HS-5 (cell line): ENCODE results near the gene HMSD.

Experiments
- DNase-seq: peaks from one replicate; pipeline ENCODE4 v3.0.0-alpha.2; 2012; ENCODE audit warnings: low read depth

HMSD gene

GRCh38 chr18:63956755-63957154 is 7.7 kb downstream of the HMSD start:
- no peak for DNase-seq

DNA sequence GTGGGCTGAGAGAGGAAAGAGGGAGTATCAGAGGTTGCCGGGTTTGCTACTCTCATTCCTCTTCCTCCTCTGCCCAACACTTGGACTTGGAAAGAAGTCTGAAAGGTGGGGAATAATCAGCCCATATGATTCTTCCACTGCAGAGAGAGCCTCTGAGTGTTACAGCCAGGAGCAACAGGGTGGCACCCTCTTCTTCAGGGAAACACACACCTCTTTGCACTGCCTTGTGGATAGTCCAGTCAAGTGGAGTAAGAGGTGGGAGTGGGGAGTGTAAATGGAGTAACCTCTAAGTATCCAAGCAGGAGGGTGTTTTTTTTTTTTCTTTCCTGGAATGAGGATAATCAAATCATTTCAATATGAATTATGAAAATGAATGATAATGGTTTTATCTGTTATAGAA is 11.8 kb downstream of the HMSD start:
- DNase-seq = no peak

- no peak for DNase-seq
Observed at GRCh38 chr18:63961435-63961980, 12.4 kb downstream of the HMSD start.

DNA sequence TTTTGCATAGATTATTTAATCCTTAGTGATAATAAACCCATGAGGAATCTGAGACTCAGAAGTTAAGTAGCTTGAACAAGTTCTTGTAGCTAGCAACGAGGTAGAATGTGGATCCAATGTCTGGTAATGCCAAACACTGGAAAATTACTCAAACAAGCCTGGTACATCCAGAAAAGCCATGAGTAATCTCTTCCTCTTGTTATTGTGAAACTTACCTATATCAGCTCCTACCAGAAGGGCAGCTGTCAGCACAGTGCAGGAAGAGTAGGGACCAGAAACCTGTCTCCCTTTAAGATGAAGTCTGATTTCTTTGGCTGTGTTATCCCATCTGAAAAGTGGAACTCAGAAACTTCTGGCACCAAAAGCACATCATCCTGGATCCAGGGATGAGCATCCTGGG is 13.0 kb downstream of the HMSD start:
- DNase-seq = no peak

- DNase-seq = no peak
Observed at GRCh38 chr18:63963615-63964256, 14.6 kb downstream of the HMSD start.

DNA sequence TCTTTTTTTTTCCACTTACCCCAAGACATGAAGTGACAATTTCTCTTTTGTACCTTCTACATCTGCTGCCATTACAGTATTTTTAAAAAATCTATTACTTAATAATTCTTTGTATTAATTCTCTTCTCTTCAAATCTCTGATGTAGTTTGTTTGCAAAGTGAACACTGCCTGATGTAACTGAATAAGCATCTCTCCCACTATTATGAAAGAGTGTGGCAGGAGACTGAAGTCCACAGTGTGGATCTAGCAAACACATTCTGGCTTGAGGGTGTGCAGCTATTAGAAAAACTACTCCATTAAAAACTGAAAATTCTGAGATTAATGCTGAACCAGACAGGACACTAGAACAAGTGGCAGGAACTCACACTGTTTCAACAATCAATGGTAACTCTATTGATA is 15.8 kb downstream of the HMSD start:
- no peak for DNase-seq

DNA sequence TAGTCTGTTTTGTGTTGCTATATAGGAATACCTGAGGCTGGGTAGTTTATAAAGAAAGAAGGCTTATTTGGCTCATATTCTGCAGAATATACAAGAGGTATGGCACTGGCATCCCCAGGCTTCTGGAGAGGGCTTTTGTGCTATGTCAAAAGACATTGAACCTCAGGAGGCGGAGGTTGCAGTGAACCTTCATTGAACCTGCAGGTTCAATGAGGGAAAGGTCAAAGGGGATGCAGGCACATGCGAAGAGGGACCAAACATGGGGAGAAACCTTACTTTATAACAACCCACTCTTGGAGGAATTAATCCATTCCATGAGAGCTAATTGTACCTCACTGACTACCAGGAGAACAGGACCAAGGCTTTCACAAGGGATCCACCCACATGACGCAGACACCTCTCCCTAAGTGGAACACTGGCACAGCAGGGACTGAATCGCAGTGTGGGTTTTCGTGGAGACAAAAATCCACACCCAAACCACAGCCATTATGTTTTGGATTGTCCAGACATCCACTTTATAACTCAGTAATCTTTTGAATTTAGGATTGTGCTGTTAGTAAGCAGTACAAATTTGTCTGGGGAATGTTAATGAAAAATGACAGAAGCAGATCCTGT is 16.7 kb downstream of the HMSD start:
- no peak for DNase-seq

- DNase-seq = peak; percentile 65
Observed at GRCh38 chr18:63969942-63970808, 21.1 kb downstream of the HMSD start, which contains the start of gene SERPINB8. TSS of gene SERPINB8 (plus strand) at chr18:63970081. CDS start at chr18:63978309, 8,228 bp downstream.

GRCh38 chr18:63970809-63971205 is 21.7 kb downstream of the HMSD start:
- no peak for DNase-seq

- no peak for DNase-seq
Observed at GRCh38 chr18:63971320-63972001, 22.4 kb downstream of the HMSD start.

GRCh38 chr18:63972002-63972376 is 22.9 kb downstream of the HMSD start:
- DNase-seq = no peak

DNA sequence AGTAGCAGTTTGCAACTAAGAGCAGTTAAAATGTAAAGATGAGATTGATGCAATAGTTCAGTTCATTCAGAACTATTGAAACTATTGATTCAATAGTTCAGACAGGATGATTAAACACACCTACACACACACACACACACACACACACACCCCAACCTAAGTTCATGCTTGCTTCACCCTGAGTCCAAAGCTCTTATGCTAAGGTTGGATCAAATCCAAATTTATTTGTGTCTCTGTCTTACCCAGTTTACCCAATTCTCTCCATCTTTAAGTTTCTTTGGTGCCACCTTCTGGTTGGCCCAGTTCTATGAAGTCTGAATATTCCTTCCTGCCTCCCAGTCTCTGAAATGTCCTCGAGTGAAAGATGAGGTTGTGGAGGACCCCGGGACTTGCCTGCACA is 25.9 kb downstream of the HMSD start:
- no peak for DNase-seq

GRCh38 chr18:63975628-63976027 is 26.5 kb downstream of the HMSD start:
- no peak for DNase-seq

DNA sequence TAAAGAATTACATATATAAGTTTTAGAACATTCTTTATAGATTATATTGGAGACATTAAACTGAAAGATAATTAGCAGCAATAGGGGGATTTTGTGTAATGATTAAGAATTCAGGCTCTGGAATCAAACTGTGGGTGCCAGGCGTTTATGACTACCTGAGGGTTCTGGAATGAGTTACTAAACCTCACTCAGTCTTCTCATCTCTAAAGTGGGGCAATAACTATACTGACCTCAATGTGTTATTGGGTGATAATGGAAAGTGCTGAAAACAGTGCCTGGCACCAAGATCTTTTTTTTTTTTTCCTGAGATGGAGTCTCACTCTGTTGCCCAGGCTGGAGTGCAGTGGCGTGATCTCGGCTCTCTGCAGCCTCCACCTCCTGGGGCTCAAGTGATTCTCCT is 27.9 kb downstream of the HMSD start:
- DNase-seq = no peak

- DNase-seq = no peak
Observed at GRCh38 chr18:63979409-63979920, 30.4 kb downstream of the HMSD start.

- no peak for DNase-seq
Observed at GRCh38 chr18:63980027-63980426, 30.9 kb downstream of the HMSD start.

DNA sequence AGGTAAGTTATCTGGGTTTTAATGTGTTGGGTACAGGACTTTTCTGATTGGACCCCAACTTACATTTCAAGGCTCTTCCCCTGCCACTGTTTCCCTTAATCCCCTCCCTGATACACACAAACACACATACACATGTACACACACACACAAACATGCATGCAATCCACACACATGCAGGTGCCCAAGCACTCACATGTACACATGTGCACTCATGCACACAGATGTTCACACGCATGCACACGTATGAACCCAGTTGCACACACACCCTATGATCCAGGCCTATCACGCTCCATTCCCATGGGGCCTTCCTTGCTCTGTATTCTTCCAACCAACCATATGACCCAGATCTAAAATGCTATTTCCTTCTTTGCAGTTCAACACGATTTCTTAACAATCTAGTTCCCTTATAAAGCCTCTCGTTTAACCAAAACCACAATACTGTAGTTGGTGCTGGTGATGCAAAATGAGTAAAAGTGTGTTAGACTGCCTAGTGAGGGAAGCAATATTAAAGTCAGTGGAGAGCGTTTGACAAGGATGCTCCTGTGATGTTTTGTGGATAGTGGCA is 31.9 kb downstream of the HMSD start:
- DNase-seq = no peak

DNA sequence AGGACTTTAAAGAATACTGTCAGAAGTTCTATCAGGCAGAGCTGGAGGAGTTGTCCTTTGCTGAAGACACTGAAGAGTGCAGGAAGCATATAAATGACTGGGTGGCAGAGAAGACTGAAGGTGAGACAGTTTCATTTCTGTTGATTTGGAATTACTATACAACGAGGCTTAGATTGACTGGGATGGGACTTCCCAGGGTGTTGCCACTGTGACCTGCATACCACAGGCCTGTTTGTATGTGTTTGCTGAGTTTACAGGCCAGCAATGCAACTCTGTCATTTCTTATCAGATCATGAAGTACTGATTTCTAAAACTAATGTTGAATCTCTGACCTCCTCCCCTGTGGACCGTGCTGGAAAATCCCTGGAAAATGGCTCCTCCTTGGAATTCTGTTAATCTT is 32.6 kb downstream of the HMSD start:
- no peak for DNase-seq

DNA sequence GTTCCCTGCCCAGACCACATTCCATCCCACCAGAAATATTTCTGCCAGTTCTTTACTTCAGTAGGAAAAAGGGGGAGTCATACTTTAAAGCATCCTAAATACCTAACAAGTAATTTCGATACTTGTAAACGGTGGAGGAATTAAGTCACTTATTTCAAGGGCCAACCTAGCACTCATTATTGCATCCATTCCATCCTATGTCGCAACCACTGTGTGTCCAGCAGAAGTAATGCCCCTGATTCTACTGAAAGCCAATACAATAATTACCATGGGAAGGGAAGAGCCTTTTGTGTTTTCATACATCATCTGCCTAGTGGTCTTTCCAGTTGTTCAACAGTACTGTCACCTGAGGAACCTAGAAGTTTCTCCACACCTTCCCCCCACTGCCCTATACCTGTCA is 33.3 kb downstream of the HMSD start:
- no peak for DNase-seq

- DNase-seq = no peak
Observed at GRCh38 chr18:63986885-63987284, 37.8 kb downstream of the HMSD start.

DNA sequence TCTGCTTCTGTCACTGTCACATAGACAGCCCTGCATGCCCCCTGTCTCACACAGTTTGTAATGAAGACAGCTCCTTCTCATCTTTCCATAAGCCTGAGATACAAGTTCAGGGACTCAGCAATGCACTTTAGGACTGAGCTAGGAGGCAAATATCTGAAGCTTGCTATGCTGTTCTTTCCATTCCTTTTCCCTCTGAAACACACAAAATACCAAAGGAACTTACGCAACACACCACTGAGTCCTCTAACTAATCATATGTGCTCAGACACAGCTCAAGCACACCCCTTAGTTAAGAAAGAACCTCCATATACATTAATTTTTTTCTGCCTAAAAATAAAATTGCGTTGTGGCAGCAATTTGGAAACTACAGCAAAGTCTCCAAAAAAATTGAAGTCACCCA is 38.6 kb downstream of the HMSD start:
- no peak for DNase-seq

DNA sequence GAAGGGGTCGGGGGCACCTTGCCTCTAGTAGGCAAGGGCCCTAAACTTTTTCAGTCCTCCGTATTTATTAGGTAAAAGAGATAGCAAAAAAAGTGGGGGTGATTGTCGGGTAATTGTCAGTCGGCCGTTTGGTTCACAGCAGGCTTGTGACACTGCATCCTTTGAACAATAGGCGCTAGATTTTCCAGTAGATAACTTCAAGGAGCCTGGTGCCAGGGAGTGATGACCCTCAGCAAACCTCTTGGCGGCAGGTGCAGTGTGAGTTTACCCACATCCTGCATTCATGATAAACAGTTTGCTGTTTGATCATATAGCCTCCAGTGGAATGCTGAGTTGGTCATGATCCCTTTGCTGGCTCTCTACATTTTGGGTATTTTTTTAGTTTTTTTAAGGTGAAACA is 43.6 kb downstream of the HMSD start:
- no peak for DNase-seq
